Psoas muscle (tissue), 8 donors: Measurements from ENCODE around the gene EPB41L5. TPM values are rescaled to one million over a fixed set of nuclear protein-coding genes. Genes with fewer than 3 reads are reported as not detected.
"Not testable (repeated sequence)": the region's sequence is repeated elsewhere in the genome, so short reads cannot be mapped to it uniquely, and the experiment has no call there.

ENCODE experiments used
- ATAC-seq, 4 donors: fragments of 200-7000 bp; cut with Tn5 transposase; one replicate each; pipeline ENCODE4 v1.9.1; 2020; ENCODE audit warnings: moderate library complexity in 3 of 4, mild to moderate bottlenecking in 2 of 4
- DNase-seq, 2 donors: peaks; one replicate each; pipeline ENCODE4 v3.0.0-alpha.2; 2020
- H3K27ac ChIP-seq: fragments of 200-600 bp; one replicate; pipeline ENCODE4 v1.8.0; 2022
- H3K27me3 ChIP-seq, 3 donors: fragments of 200-600 bp in 1 of 3; one replicate each; pipeline versions ENCODE4 v1.6.1 to v1.8.0; 2013 to 2022; ENCODE audit warnings: low read length in 2 of 3, mild to moderate bottlenecking in 2 of 3, moderate library complexity in 1 of 3; ENCODE audit not compliant: insufficient read depth in 3 of 3
- H3K36me3 ChIP-seq, 2 donors: fragments of 200-600 bp in 1 of 2; one replicate each; pipeline versions ENCODE4 v1.6.1 to v1.8.0; 2013 to 2022; ENCODE audit warnings: low read depth in 1 of 2, mild to moderate bottlenecking in 1 of 2, moderate library complexity in 1 of 2; ENCODE audit not compliant: insufficient read depth in 1 of 2
- H3K4me1 ChIP-seq: fragments of 200-600 bp; one replicate; pipeline ENCODE4 v1.8.0; 2022
- H3K4me3 ChIP-seq: fragments of 200-600 bp; one replicate; pipeline ENCODE4 v1.8.0; 2022; ENCODE audit warnings: mild to moderate bottlenecking
- H3K9me3 ChIP-seq: fragments of 200-600 bp; one replicate; pipeline ENCODE4 v1.8.0; 2022
- CTCF ChIP-seq: fragments of 200-600 bp; IDR thresholded peaks from one replicate; pipeline ENCODE4 v1.8.0; 2022; ENCODE audit warnings: antibody characterized with exemption
- WGBS, 3 donors: extraction: QIAGEN DNeasy Blood & Tissue Kit; methylation state at CpG; one replicate each; pipeline versions ENCODE4 v1.1.6 to v1.1.7; 2013; 5-methylcytosine and 5-hydroxymethylcytosine counted together
- intact Hi-C, 2 donors: fragments of 100-400 bp; cut with DNase I; formaldehyde crosslinking; loops; one replicate each; pipeline versions ENCODE4 v1.11.0 to v1.14.2; 2022
- polyA plus RNA-seq, 3 donors: library from polyadenylated mRNA; stranded (reverse); fragments of 200-250 nt; gene quantifications; one replicate each; pipeline ENCODE4 v1.2.3, GENCODE V29; 2013
- total RNA-seq, 4 donors: library from RNA; stranded (reverse); fragmentation: NEBNext Ultra II Directional in 2 of 4; extraction: Animal tissue kit (Norgen Biotek cat#: 25700) in 2 of 4; gene quantifications; one replicate each; pipeline versions ENCODE4 v1.2.1 to v1.2.4, GENCODE V29; 2021 to 2023
- donor health status: healthy with polysubstance abuse.
- donor health status: DM: no; HTN: no; CAD: no; lungs with moderate emphysema.
- donor health status: Bipolar disorder and iron deficiency.
- donor health status: healthy.
- donor health status: DM: yes; HTN: yes; CAD: no.
- donor health status: DM: no; HTN: no; CAD: no.
- donor health status: DM: no; HTN: no; CAD: no.
- donor health status: DM: yes; HTN: yes; CAD: no.

The EPB41L5 gene
- total and polyA plus RNA-seq, 7 donors, result 4.2 to 16.0 (median 12.5) TPM

- Histone ChIP-seq H3K9me3 (peaks cover 14% of the 10 kb centered on the region), H3K4me1 (peaks cover 7% of the 10 kb centered on the region), H3K4me3 (no peak overlapping the region), H3K27ac (no peak overlapping the region), H3K36me3 (no peaks in the 10 kb centered on the region), H3K27me3 (no peaks in the 10 kb centered on the region)
- WGBS, 3 donors, result 35 to 65% (median 44%) methylated on average over 1 of the region's 1 CpG
- ATAC-seq (peak in 2 of 4 donors; percentile 42 to 64), DNase-seq (no peak)
- no peak for TF ChIP-seq CTCF
- intact Hi-C loops, result no loop called here
These were observed 182.7 kb downstream of the EPB41L5 start for GRCh38 chr2:120195553-120195952.

- H3K36me3 ChIP-seq, ATAC-seq, intact Hi-C loops, H3K27me3 ChIP-seq, H3K9me3 ChIP-seq, H3K4me3 ChIP-seq, DNase-seq, H3K27ac ChIP-seq: not testable (repeated sequence)
- WGBS, 3 donors, result 95 to 98% (median 97%) methylated on average over 10 of the region's 10 CpGs
- peaks cover 12% of the 10 kb centered on the region for H3K4me1 ChIP-seq
These were observed 187.1 kb downstream of the EPB41L5 start for GRCh38 chr2:120199817-120200459.

GRCh38 chr2:120203251-120204021 lies 190.6 kb downstream of the EPB41L5 start:
- DNase-seq, result no peak
- Histone ChIP-seq H3K36me3 (no peaks in the 10 kb centered on the region), H3K9me3 (no peaks in the 10 kb centered on the region), H3K4me3 (no peak overlapping the region), H3K4me1 (peaks cover 5% of the 10 kb centered on the region), H3K27ac (no peak overlapping the region), H3K27me3 (no peaks in the 10 kb centered on the region)
- no peak for ATAC-seq
- no peak for TF ChIP-seq CTCF
- 51 to 64% (median 63%) methylated on average over 10 of the region's 10 CpGs for WGBS, 3 donors
- intact Hi-C loops, result no loop called here

- WGBS, 3 donors, result 64 to 74% (median 66%) methylated on average over 5 of the region's 5 CpGs
- H3K9me3 ChIP-seq, result no peaks in the 10 kb centered on the region
- ATAC-seq (peak; percentile 34 to 66 (median 56)), DNase-seq (no peak)
- no peak overlapping the region for H3K27ac ChIP-seq
- intact Hi-C loops, result no loop called here
- no peak for TF ChIP-seq CTCF
- no peaks in the 10 kb centered on the region for H3K27me3 ChIP-seq
- no peak overlapping the region for H3K4me3 ChIP-seq
- peaks cover 5% of the 10 kb centered on the region for H3K4me1 ChIP-seq
- H3K36me3 ChIP-seq, result no peaks in the 10 kb centered on the region
These were observed 191.1 kb downstream of the EPB41L5 start for GRCh38 chr2:120204022-120204405.

GRCh38 chr2:120204417-120204816 lies 191.5 kb downstream of the EPB41L5 start:
- no peaks in the 10 kb centered on the region for H3K9me3 ChIP-seq
- intact Hi-C loops, result no loop called here
- no peaks in the 10 kb centered on the region for H3K27me3 ChIP-seq
- TF ChIP-seq CTCF, result no peak
- peaks cover 5% of the 10 kb centered on the region for H3K4me1 ChIP-seq
- no peak for DNase-seq
- peak in 3 of 4 donors; percentile 31 to 42 (median 33) for ATAC-seq
- H3K4me3 ChIP-seq, result no peak overlapping the region
- H3K27ac ChIP-seq, result no peak overlapping the region
- no peaks in the 10 kb centered on the region for H3K36me3 ChIP-seq
- WGBS, 3 donors, result 25 to 43% (median 29%) methylated on average over 3 of the region's 3 CpGs
